Psoas muscle (tissue), 8 donors: Measurements from ENCODE around the gene WDR7. TPM values are rescaled to one million over a fixed set of nuclear protein-coding genes. Genes with fewer than 3 reads are reported as not detected.

ENCODE experiments used
- ATAC-seq, 4 donors: fragments of 200-7000 bp; cut with Tn5 transposase; one replicate each; pipeline ENCODE4 v1.9.1; 2020; ENCODE audit warnings: moderate library complexity in 3 of 4, mild to moderate bottlenecking in 2 of 4
- DNase-seq, 2 donors: peaks; one replicate each; pipeline ENCODE4 v3.0.0-alpha.2; 2020
- H3K27ac ChIP-seq: fragments of 200-600 bp; one replicate; pipeline ENCODE4 v1.8.0; 2022
- H3K27me3 ChIP-seq, 3 donors: fragments of 200-600 bp in 1 of 3; one replicate each; pipeline versions ENCODE4 v1.6.1 to v1.8.0; 2013 to 2022; ENCODE audit warnings: low read length in 2 of 3, mild to moderate bottlenecking in 2 of 3, moderate library complexity in 1 of 3; ENCODE audit not compliant: insufficient read depth in 3 of 3
- H3K36me3 ChIP-seq, 2 donors: fragments of 200-600 bp in 1 of 2; one replicate each; pipeline versions ENCODE4 v1.6.1 to v1.8.0; 2013 to 2022; ENCODE audit warnings: low read depth in 1 of 2, mild to moderate bottlenecking in 1 of 2, moderate library complexity in 1 of 2; ENCODE audit not compliant: insufficient read depth in 1 of 2
- H3K4me1 ChIP-seq: fragments of 200-600 bp; one replicate; pipeline ENCODE4 v1.8.0; 2022
- H3K4me3 ChIP-seq: fragments of 200-600 bp; one replicate; pipeline ENCODE4 v1.8.0; 2022; ENCODE audit warnings: mild to moderate bottlenecking
- H3K9me3 ChIP-seq: fragments of 200-600 bp; one replicate; pipeline ENCODE4 v1.8.0; 2022
- CTCF ChIP-seq: fragments of 200-600 bp; IDR thresholded peaks from one replicate; pipeline ENCODE4 v1.8.0; 2022; ENCODE audit warnings: antibody characterized with exemption
- WGBS, 3 donors: extraction: QIAGEN DNeasy Blood & Tissue Kit; methylation state at CpG; one replicate each; pipeline versions ENCODE4 v1.1.6 to v1.1.7; 2013; 5-methylcytosine and 5-hydroxymethylcytosine counted together
- intact Hi-C, 2 donors: fragments of 100-400 bp; cut with DNase I; formaldehyde crosslinking; loops; one replicate each; pipeline versions ENCODE4 v1.11.0 to v1.14.2; 2022
- polyA plus RNA-seq, 3 donors: library from polyadenylated mRNA; stranded (reverse); fragments of 200-250 nt; gene quantifications; one replicate each; pipeline ENCODE4 v1.2.3, GENCODE V29; 2013
- total RNA-seq, 4 donors: library from RNA; stranded (reverse); fragmentation: NEBNext Ultra II Directional in 2 of 4; extraction: Animal tissue kit (Norgen Biotek cat#: 25700) in 2 of 4; gene quantifications; one replicate each; pipeline versions ENCODE4 v1.2.1 to v1.2.4, GENCODE V29; 2021 to 2023
- donor health status: healthy with polysubstance abuse.
- donor health status: DM: no; HTN: no; CAD: no; lungs with moderate emphysema.
- donor health status: Bipolar disorder and iron deficiency.
- donor health status: healthy.
- donor health status: DM: yes; HTN: yes; CAD: no.
- donor health status: DM: no; HTN: no; CAD: no.
- donor health status: DM: no; HTN: no; CAD: no.
- donor health status: DM: yes; HTN: yes; CAD: no.

The WDR7 gene
- total and polyA plus RNA-seq, 7 donors = 2.6 to 24.4 (median 15.5) TPM

DNA sequence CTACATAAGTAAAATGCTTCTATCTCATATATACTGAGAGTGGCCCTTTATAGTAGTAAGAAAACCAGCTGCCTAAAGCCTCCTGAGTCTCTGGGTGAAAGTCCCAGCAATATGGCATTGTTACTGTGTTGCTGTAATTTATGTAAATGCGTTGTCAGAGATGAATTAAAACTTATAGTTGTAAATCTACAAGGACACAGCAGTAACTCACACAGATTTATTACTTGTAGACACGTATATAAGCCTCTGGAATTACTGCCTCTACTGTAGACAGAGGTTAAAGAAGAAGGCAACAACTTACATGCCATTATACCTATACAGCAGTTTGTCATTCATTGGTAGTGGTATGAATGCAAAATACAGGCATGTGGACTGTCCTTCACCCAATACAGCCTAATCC, 326.6 kb downstream of the WDR7 start:
- WGBS, 3 donors = 75 to 88% (median 78%) methylated on average over 2 of the region's 2 CpGs
- no peaks in the 10 kb centered on the region for H3K9me3 ChIP-seq
- DNase-seq (no peak), ATAC-seq (no peak)
- H3K27ac ChIP-seq = no peak overlapping the region
- no peaks in the 10 kb centered on the region for H3K36me3 ChIP-seq
- no peak overlapping the region for H3K4me3 ChIP-seq
- H3K27me3 ChIP-seq = no peaks in the 10 kb centered on the region
- H3K4me1 ChIP-seq = no peaks in the 10 kb centered on the region
- no peak for TF ChIP-seq CTCF
- intact Hi-C loops = no loop called here

GRCh38 chr18:56980151-56980550, 329.0 kb downstream of the WDR7 start:
- intact Hi-C loops = no loop called here
- H3K36me3 ChIP-seq = no peaks in the 10 kb centered on the region
- no peak for TF ChIP-seq CTCF
- no peaks in the 10 kb centered on the region for H3K27me3 ChIP-seq
- no peak overlapping the region for H3K4me3 ChIP-seq
- H3K4me1 ChIP-seq = no peaks in the 10 kb centered on the region
- 94 to 97% (median 96%) methylated on average over 3 of the region's 3 CpGs for WGBS, 3 donors
- no peak for ATAC-seq
- H3K9me3 ChIP-seq = no peaks in the 10 kb centered on the region
- DNase-seq = no peak
- H3K27ac ChIP-seq = no peak overlapping the region

GRCh38 chr18:56982766-56983165, 331.6 kb downstream of the WDR7 start:
- no peak overlapping the region for H3K27ac ChIP-seq
- no peaks in the 10 kb centered on the region for H3K27me3 ChIP-seq
- no peak for TF ChIP-seq CTCF
- intact Hi-C loops = no loop called here
- H3K4me3 ChIP-seq = no peak overlapping the region
- H3K4me1 ChIP-seq = no peaks in the 10 kb centered on the region
- ATAC-seq (no peak), DNase-seq (no peak)
- H3K9me3 ChIP-seq = no peaks in the 10 kb centered on the region
- no peaks in the 10 kb centered on the region for H3K36me3 ChIP-seq

DNA sequence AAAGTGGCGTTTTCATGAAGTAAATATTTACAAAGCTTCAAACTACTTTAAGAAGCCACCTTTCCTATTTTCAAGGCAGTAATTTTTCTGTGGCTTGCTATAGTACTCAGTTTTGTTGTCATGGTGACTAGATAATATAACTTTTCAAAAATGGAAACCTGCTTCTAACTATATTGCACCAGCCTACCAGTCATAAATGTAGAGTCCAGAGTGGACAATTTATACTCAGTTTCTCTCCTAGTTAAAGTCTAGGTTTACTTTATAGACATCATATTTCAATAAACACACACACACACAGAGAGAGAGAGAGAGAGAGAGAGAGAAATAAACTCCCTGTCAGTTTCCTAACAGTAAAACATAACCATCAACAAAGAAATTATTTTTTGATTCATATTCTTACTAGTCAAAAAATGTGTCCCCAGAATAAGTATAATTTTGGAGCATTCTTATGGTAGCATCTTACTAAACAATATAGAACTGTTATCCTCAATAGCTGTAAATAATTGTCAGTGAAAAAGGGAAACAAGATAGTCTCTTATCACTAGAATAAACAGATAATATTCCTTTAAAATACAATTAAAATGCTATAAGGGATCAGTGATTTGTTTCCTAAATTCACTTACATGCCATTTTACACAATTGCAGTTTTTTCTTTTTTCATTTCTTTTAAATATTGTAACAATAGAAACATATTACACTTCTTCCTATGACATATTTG, 332.3 kb downstream of the WDR7 start:
- no peak for DNase-seq
- Histone ChIP-seq H3K36me3 (no peaks in the 10 kb centered on the region), H3K4me1 (no peaks in the 10 kb centered on the region), H3K27me3 (no peaks in the 10 kb centered on the region), H3K27ac (no peak overlapping the region), H3K4me3 (no peak overlapping the region), H3K9me3 (no peaks in the 10 kb centered on the region)
- no peak for ATAC-seq
- WGBS, 3 donors = 77 to 82% (median 78%) methylated on average over 1 of the region's 1 CpG
- no peak for TF ChIP-seq CTCF
- intact Hi-C loops = no loop called here

DNA sequence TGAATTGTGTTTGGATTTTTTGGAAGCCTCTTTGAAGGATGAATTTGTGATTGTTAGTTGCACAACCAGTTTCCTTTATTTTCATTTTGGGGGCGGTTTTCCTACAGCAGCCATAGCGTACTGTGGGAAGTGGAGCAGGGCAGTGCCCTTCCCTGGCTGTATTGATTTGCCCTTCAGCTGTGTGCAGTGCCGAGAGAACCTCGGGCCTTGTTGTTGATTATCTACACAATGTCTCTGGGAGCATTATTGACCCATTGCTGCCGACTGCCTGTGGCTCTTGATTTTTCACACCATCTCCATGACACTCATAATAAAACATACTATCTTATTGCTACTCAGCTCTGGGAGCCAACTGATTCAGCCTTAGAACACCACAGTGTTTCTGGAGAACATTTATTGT, 333.6 kb downstream of the WDR7 start:
- H3K27ac ChIP-seq = no peak overlapping the region
- no peaks in the 10 kb centered on the region for H3K9me3 ChIP-seq
- H3K4me1 ChIP-seq = no peaks in the 10 kb centered on the region
- 82 to 89% (median 84%) methylated on average over 5 of the region's 5 CpGs for WGBS, 3 donors
- no peak for TF ChIP-seq CTCF
- ATAC-seq (no peak), DNase-seq (no peak)
- intact Hi-C loops = no loop called here
- no peak overlapping the region for H3K4me3 ChIP-seq
- H3K36me3 ChIP-seq = no peaks in the 10 kb centered on the region
- no peaks in the 10 kb centered on the region for H3K27me3 ChIP-seq
